GM19099 (cell line): ENCODE results near the gene HELLS.

Experiments used
- POLR2A ChIP-seq: IDR thresholded peaks from 3 replicates; pipeline ENCODE4 v1.6.1; 2011; ENCODE audit warnings: low read depth; ENCODE audit not compliant: insufficient read length; ENCODE audit errors: extremely low read depth

HELLS gene

GRCh38 chr10:94545391-94546048 lies at the start of gene HELLS:
TSS of gene HELLS (plus strand) at chr10:94545788. CDS start at chr10:94545922, 134 bp downstream.
- TF ChIP-seq POLR2A: peak; percentile 79

DNA sequence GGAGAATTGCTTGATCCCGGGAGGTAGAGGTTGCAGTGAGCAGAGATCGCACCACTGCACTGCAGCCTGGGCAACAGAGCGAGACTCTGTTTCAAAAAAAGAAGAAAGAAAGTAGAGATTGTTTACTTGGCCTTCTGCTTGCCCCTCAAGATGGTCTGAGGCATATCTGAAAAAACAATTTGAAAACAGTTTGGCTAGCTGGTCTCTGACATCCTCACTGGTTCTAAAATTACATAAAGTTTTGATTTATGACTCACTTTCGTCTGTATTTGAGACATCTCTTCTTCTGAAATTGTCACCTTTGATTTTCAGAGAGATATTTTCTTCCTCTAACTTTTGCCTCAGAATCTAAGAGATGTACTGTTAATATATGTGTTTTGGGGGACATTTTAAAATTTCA lies 49.6 kb upstream of the HELLS start:
- no peak for TF ChIP-seq POLR2A

DNA sequence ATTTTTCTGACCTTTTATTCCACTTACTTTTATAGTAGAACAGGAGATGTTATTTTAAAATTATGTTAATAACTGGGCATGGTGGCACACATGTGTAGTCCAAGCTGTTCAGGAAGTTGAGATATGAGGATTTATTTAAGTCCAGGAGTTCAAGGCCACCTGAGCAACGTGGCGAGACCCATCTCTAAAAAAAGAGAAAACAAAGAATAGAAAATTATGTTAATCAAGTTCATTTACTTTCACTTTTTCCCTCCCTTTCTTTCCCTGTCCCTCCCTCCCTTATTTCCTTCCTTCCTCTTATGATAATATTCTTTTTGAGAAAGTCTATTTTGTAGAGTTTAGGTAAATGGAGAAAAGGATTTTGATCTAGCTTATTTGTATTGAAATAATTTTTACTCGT lies 48.9 kb upstream of the HELLS start:
- TF ChIP-seq POLR2A: no peak

- TF ChIP-seq POLR2A: no peak
Measured at GRCh38 chr10:94500063-94500462, 45.5 kb upstream of the HELLS start.

DNA sequence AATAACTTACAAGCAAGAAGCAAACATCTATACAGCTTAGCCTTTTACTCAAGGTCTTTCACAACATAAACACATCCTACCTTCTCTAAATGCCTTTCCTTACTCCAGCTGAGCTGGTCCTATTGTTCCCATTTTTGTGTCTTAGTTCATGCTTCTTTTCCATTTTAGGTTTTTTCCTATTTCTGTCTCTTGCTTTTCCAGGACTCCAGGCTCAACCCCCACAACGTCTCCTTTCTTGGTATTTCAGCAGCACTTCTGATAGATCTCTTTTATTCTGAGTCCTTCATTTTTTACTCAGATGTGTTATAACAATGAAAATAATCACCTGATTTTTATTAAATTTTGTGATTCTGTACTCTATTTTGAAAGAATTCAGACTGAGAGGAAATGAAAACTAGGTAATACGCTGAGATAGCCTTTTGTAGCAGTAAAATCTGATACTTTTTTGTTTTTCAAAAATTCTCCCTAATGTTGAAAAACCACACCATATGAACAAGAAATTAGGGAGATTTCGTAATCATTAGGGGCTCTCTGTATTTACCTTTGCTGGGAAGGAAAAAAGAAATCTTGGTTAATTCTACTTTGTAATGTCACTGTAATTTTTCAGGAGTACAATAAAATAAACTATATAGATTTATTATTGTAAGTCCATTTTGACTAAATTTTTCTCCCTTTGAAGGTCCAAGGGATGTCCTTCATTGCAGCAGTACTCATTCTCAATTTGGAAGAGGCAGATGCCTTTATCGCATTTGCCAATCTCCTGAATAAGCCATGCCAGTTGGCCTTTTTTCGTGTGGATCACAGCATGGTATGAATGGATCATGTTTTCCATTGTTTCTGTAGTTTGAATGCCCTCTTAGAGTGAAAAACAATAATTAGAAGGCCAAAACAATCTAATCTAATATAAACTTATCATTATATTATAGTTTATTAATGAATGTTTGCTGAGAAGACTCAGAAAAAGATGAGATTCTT lies 24.0 kb upstream of the HELLS start:
- TF ChIP-seq POLR2A: no peak

- TF ChIP-seq POLR2A: no peak
Measured at GRCh38 chr10:94524146-94524545, 21.4 kb upstream of the HELLS start.

DNA sequence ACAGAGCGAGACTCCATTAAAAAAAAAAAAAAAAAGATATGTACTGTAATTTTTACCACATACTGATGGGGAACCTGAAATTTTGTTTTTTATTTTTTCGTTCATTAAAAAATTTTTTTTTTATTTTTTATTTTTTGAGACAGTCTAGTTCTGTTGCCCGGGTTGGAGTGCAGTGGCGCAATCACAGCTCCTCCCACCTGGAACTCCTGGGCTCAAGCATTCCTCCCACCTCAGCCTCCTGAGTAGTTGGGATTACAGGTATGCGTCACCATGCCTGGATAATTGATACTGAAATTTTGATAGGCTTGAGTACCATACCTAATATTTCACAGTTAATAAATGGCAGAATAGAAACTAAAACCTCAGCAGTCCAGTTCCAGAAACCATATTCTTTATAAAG lies 20.9 kb upstream of the HELLS start:
- TF ChIP-seq POLR2A: no peak

- no peak for TF ChIP-seq POLR2A
Measured at GRCh38 chr10:94533027-94533426, 12.6 kb upstream of the HELLS start.

DNA sequence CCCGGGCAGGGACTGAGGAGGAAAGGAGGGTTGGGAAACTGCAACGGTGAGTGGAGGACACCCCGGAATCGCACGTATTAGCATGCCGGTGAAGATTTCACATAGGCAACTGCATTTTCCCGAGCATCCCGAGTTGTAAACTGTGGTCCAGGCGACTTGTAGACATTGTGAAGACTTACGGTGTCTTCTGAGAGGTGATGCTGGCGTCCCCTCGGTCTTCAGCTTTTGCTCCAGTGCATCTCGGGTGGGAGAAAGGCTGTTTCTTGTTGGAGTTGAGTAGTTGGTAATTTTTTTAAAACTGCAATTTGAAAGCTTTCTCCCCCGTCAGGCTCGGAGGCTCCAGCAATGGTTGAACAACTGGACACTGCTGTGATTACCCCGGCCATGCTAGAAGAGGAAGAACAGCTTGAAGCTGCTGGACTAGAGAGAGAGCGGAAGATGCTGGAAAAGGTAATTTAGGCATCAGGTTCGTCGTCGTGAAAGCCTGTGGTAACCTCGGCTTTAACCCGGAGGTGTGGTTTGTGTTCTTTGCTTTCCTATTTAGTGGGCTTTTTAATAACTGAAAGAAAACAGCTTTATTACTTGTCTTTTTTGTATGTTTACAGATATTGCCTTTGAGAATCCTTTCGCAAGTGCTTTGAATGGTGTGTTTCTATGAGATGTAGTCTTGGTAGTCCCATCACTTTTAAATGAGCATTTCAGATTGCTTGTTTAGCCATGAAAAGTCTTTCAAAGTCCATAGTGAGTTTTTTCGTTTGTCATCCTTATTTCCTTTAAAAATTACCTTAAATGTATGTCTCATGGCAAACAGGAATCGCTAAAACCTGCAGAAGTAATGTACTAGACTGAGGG lies 687 bp downstream of the HELLS start:
- no peak for TF ChIP-seq POLR2A

- TF ChIP-seq POLR2A: no peak
Measured at GRCh38 chr10:94546901-94547185, 1.3 kb downstream of the HELLS start.

- no peak for TF ChIP-seq POLR2A
Measured at GRCh38 chr10:94549221-94549620, 3.6 kb downstream of the HELLS start.

DNA sequence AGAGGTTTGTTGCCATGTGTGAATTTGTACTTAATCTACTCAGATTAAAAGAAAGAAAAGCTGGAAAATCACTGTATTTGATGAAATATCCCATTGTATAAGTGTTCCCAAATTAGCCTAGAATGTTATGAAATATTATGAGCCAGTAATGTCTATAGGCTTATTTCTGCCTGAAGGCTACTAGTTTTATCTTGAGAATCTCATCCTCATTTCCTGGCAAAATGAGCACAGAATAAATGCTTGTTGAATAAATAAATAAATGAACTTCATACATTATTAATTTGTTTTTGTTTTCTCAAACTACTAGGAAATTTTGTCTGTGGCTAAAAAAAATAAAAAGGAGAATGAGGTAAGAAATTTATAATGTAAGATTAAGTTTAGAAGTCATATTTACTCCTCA lies 25.5 kb downstream of the HELLS start:
- TF ChIP-seq POLR2A: no peak

DNA sequence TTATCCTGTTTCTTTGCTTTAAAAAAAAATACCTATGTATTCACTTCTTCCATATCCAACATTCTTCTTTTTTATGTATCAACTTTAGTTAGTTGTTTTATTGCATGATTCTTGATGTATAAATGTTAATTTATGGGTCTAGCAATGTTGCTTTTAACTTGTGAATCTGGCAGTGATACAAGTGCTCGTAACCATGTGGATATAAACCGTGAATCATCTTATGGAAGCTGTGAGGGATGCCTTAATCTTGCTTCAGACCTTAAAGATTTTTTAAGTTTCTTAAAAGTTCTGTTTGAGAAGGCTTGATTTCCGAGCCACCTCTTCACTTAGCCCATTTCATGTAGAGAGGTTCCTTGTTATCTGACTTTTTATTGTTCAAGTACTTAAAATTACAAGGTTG lies 25.9 kb downstream of the HELLS start:
- TF ChIP-seq POLR2A: no peak

DNA sequence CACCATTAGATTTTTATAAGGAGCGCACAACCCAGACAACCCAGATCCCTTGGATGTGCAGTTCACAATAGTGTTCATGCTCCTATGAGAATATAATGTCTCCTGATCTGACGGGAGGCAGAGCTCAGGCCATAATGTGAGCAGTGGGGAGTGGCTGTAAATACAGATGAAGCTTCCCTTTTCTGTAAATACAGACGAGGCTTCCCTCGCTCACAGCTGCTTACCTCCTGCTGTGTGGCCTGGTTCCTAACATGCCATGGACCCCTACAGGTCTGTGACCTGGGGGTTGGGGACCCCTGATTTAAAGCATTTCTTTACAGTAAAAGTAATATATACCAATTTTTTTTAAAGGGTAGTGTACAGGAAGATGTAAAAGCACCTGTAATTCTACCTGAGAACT lies 33.2 kb downstream of the HELLS start:
- no peak for TF ChIP-seq POLR2A

DNA sequence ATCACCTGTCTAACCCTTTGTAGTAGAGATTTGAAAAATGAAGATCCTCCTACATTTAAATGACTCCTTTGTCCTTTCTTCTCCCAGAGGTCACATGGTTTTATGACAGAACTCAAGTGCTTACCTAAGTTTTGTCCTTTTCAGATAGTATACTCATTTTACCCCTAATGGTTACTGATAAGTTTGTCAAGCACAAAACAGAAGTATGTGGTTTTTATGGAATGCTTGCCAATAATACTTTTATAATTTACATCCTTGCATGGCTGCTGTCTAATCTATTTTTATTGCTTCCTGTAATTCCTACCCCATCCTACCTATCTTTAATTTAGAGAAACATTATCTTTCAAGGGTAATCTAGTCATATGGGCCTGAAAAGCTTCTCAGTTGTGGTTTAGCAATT lies 37.5 kb downstream of the HELLS start:
- TF ChIP-seq POLR2A: no peak

DNA sequence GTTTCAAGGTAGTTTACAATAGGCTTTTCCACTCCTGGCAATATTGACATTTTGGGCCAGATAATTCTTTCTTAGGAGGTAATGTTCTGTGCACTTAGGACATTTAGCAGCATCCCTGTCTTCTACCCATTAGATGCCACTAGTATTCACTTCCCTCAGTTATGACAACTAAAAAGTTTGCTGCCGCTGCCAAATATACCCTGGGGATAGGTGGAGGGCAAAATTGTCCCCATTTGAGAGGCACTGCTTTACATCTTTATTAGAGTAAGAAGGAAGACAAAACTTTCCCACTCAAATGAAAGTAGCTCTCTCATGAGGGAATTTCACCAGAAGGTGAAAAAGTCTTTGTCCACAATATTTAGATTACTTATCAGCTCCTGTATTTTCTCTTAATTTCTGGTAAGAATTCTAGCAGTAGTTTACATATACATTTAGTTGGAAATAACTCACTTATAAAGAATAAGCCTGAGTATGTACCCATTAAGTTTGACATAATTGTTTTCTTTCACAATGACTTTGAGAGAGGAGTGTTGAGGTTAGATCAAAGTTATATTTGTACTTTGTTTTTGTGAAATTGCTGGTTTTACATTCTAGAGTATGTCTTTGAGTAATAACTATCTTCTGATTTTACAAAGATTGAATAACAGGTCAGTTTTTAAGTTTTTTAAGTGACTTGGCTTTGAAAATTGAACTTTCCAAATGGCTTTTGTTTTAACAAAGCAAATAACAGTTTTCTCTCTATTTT lies 46.0 kb downstream of the HELLS start:
- no peak for TF ChIP-seq POLR2A
